Ovary (tissue), 9 donors: ENCODE data around the gene GRHL3. TPM values are rescaled to one million over a fixed set of nuclear protein-coding genes. Genes with fewer than 3 reads are reported as not detected.
A peak's percentile ranks its signal among the peaks of the same experiment; 100 is the strongest.

Experiments
- DNase-seq, 5 donors: peaks; one replicate each; pipeline ENCODE4 v3.0.0-alpha.2; 2019 to 2020
- H3K27ac ChIP-seq, 2 donors: fragments of 200-600 bp; one replicate each; pipeline versions ENCODE4 v1.5.1 to v1.8.0; 2019 to 2022
- H3K27me3 ChIP-seq: fragments of 200-600 bp; one replicate; pipeline ENCODE4 v1.8.0; 2022
- H3K36me3 ChIP-seq: fragments of 200-600 bp; sonication (generic); one replicate; pipeline ENCODE4 v1.5.1; 2019
- H3K4me1 ChIP-seq: one replicate; pipeline ENCODE4 v1.8.1; 2013; ENCODE audit warnings: mild to moderate bottlenecking, moderate library complexity; ENCODE audit not compliant: insufficient read depth
- H3K4me3 ChIP-seq: fragments of 200-600 bp; sonication (generic); one replicate; pipeline ENCODE4 v1.5.1; 2017
- H3K9me3 ChIP-seq, 2 donors: fragments of 200-600 bp in 1 of 2; sonication (generic) in 1 of 2; one replicate each; pipeline versions ENCODE4 v1.5.1 to v1.8.1; 2013 to 2019; ENCODE audit warnings: mild to moderate bottlenecking in 1 of 2, moderate library complexity in 1 of 2
- EP300 ChIP-seq: sonication (generic); formaldehyde crosslinking; IDR thresholded peaks from one replicate; pipeline ENCODE4 v1.6.1; 2017; ENCODE audit warnings: antibody characterized with exemption
- POLR2A ChIP-seq: fragments of 450-650 bp; IDR thresholded peaks from one replicate; pipeline ENCODE4 v1.6.1; 2017; ENCODE audit warnings: antibody characterized with exemption, mild to moderate bottlenecking, moderate library complexity
- WGBS, 3 donors: extraction: QIAGEN DNeasy Blood & Tissue Kit in 1 of 3; methylation state at CpG; one replicate each; pipeline versions ENCODE4 v1.1.5 to v1.1.7; 2013 to 2017; 5-methylcytosine and 5-hydroxymethylcytosine counted together
- intact Hi-C, 4 donors: fragments of 100-400 bp; cut with DNase I; formaldehyde crosslinking; loops; one replicate each; pipeline versions ENCODE4 v1.11.0 to v1.15.1; 2022 to 2023
- polyA plus RNA-seq, 2 donors: library from polyadenylated mRNA; stranded (reverse); fragments of 200-250 nt in 1 of 2; fragments of 350-450 nt in 1 of 2; fragmentation: Illumina TruSeq in 1 of 2; extraction: RNeasy Lipid Tissue Mini Kit (QIAGEN cat#74804) in 1 of 2; gene quantifications; one replicate each; pipeline ENCODE4 v1.2.3, GENCODE V29; 2013 to 2014
- total RNA-seq, 7 donors: library from RNA; depleted of rRNA in 2 of 7; stranded (reverse); fragments of >200 nt in 2 of 7; fragmentation: NEBNext Ultra II Directional in 3 of 7; extraction: Animal tissue kit (Norgen Biotek cat#: 25700) in 3 of 7; gene quantifications; one replicate each; pipeline versions ENCODE4 v1.1.0 to v1.2.4, GENCODE V29; 2016 to 2023
- TF ChIP-seq, protein P1 (sequence below), 3 donors: fragments of 450-650 bp in 2 of 3; fragments of 200-600 bp in 1 of 3; IDR thresholded peaks; one replicate each; pipeline versions ENCODE4 v1.5.1 to v1.8.0; 2016 to 2022; ENCODE audit warnings: antibody characterized with exemption in 3 of 3, mild to moderate bottlenecking in 1 of 3
- donor health status: DM: no; HTN: no; CAD: no; lungs with moderate emphysema.
- donor health status: DM: no; HTN: no; CAD: no.
- donor health status: Bipolar disorder and iron deficiency.
- donor health status: DM: yes; HTN: yes; CAD: no.
- donor health status: DM: no; HTN: no; CAD: no.
- donor health status: DM: yes; HTN: yes; CAD: no.

The GRHL3 gene
- total and polyA plus RNA-seq, 9 donors, result 0.15 to 1.6 (median 0.48) TPM; not detected in 6

DNA sequence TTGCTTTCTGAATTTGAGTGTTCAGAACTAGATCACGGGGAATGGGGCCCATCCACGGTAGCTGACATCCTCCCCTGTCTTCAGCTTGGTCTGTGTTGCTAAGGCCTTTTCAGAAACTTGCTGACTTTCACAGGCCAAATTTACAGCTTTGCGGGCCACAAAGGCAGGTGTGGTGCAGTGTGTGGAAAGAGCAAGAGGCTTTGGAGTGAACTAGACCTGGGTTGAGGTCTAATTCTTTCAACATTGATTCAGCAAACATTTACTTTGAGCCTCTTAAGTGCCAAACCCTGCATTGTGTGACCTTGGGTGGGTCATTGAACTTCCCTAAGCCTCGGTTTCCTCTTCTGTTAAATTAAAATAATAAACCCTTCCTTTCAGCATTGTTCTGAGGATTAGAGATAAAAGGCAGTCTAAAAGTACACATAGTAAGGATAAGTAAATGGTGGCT is 70.1 kb downstream of the GRHL3 start:
- DNase-seq, result no peak
- intact Hi-C loops, result loop anchor here in 2 of 4 donors (5.0 kb wide), 2 partner anchors 187 to 192 kb away; no protein-coding TSS in a partner anchor

DNA sequence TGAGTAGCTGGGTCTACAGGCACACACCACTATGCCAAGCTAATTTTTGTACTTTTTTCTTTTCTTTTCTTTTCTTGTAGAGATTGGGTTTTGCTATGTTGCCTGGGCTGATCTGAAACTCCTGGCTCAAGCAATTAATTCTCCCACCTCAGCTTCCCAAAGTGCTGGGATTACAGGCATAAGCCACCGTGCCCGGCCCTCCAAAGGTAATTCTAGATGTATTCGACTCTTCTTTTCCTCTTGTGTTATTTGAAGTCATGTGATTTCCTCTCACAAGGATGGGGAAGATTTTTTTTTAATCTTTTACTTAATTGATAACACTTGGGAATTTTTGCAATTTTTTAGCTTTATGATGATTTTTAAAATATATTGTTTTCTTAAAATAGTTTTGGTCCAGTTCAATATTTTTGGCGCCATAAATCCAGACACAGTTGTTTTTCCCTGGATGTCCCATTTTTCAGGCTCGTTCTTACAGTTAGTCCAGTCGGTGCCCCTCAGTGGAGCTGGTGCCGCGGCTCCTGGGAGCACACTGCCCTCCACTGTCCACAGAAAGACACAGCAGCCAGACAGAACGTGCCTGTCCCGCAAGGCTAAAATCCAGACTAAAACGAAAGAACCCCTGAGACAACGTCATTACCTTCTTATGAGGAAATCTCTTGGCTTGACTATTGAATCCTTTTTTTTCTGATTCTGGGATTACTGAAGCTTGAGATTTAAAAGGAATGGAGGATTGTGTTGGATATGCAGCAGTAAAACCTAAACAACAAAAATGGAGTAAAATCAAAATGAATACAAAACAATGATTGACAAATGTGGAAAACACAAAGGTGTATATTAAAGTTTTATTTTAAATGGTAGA is 72.0 kb downstream of the GRHL3 start:
- 11 to 15% (median 12%) methylated on average over 12 of the region's 12 CpGs for WGBS, 3 donors
- Histone ChIP-seq H3K4me3 (no peak overlapping the region), H3K4me1 (no peaks in the 10 kb centered on the region), H3K27ac (peak overlapping the region in 1 of 2 donors; percentile 68), H3K27me3 (no peaks in the 10 kb centered on the region), H3K9me3 (no peaks in the 10 kb centered on the region), H3K36me3 (no peaks in the 10 kb centered on the region)
- intact Hi-C loops, result loop anchor here in 3 of 4 donors (2.0 to 10.0 kb wide), 3 partner anchors 188 to 316 kb away; no protein-coding TSS in a partner anchor
- TF ChIP-seq, protein P1, sequence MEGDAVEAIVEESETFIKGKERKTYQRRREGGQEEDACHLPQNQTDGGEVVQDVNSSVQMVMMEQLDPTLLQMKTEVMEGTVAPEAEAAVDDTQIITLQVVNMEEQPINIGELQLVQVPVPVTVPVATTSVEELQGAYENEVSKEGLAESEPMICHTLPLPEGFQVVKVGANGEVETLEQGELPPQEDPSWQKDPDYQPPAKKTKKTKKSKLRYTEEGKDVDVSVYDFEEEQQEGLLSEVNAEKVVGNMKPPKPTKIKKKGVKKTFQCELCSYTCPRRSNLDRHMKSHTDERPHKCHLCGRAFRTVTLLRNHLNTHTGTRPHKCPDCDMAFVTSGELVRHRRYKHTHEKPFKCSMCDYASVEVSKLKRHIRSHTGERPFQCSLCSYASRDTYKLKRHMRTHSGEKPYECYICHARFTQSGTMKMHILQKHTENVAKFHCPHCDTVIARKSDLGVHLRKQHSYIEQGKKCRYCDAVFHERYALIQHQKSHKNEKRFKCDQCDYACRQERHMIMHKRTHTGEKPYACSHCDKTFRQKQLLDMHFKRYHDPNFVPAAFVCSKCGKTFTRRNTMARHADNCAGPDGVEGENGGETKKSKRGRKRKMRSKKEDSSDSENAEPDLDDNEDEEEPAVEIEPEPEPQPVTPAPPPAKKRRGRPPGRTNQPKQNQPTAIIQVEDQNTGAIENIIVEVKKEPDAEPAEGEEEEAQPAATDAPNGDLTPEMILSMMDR (IDR thresholded peaks at IDR 0.05), result peak; percentile 79 to 85 (median 82)
- TF ChIP-seq EP300 (no peak), POLR2A (no peak)
- DNase-seq, result peak; percentile 72 to 84 (median 79)

More for the DNA sequence above, 70.1 kb downstream of the GRHL3 start:
- TF ChIP-seq, protein P1 (IDR thresholded peaks at IDR 0.05), result no peak
- no peak for TF ChIP-seq EP300
- TF ChIP-seq POLR2A, result no peak
- H3K36me3 ChIP-seq, result no peaks in the 10 kb centered on the region
- H3K9me3 ChIP-seq, result no peaks in the 10 kb centered on the region
- H3K27me3 ChIP-seq, result no peaks in the 10 kb centered on the region
- no peak overlapping the region for H3K4me3 ChIP-seq
- no peaks in the 10 kb centered on the region for H3K4me1 ChIP-seq
- 85 to 94% (median 86%) methylated on average over 4 of the region's 4 CpGs for WGBS, 3 donors
- H3K27ac ChIP-seq, result no peak overlapping the region

DNA sequence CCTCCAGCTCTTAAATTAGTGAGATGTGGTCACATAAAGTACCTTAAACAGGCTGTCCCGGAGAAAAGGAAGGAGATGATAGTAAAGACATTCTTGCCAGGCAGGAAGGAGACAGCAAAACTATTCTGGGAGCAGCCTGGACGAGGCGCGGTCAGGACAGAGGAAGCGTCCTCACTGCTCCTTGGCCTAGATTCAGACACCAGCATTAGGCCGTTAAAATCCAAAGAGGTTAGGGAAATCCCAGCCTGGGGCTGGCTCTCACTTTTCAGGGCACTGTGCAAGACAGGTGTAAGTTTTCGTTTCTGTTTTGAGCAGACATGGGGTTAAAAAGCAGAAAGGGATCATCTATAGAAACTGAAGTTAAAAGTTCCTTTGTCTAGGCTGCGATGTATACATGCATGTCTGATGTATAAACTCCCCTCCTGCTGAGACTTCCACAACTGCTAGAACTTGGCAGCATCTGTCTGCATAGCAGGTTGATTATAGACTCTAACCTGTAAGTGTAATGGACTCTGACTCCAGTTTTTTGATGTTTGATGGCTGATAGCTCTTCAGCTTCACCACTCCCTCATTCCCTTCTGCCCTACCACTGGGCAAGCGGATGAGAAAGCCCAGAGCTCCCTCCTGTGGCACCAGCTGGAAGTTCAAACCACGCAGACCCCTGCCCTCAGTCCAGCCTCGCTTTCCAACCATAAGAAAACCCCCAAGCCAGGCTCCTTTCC is 72.9 kb downstream of the GRHL3 start:
- H3K4me1 ChIP-seq, result no peaks in the 10 kb centered on the region
- no peak for TF ChIP-seq EP300
- TF ChIP-seq, protein P1 (IDR thresholded peaks at IDR 0.05), result peak in 2 of 3 donors; percentile 37
- intact Hi-C loops, result loop anchor here in 3 of 4 donors (2.0 to 10.0 kb wide), 3 partner anchors 189 to 317 kb away; no protein-coding TSS in a partner anchor
- no peaks in the 10 kb centered on the region for H3K27me3 ChIP-seq
- H3K9me3 ChIP-seq, result no peaks in the 10 kb centered on the region
- no peaks in the 10 kb centered on the region for H3K36me3 ChIP-seq
- no peak overlapping the region for H3K4me3 ChIP-seq
- WGBS, 3 donors, result 42 to 51% (median 45%) methylated on average over 11 of the region's 11 CpGs
- peak overlapping the region; percentile 13 to 68 for H3K27ac ChIP-seq
- peak; percentile 24 to 67 (median 52) for DNase-seq

DNA sequence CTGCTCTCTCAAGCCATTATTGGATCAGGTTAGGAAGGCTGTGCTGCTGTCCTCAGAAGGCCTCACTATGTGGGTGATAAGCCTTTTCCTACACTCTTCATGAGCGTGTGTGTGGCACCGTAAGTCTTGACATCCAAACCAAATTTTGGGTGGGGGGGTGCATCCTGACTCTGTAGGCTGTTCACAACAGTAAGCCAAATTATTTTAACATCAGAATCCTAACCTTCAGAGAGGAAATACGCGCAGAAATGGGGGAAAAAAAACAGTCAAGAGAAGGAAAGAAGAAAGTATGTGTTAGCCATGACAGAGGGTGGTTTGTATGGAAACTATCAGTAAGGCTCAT is 73.4 kb downstream of the GRHL3 start:
- no peak overlapping the region for H3K4me3 ChIP-seq
- intact Hi-C loops, result loop anchor here in 2 of 4 donors (5.0 to 10.0 kb wide), 2 partner anchors 190 to 318 kb away; no protein-coding TSS in a partner anchor

More for the DNA sequence above, 73.4 kb downstream of the GRHL3 start:
- Histone ChIP-seq H3K4me1 (no peaks in the 10 kb centered on the region), H3K9me3 (no peaks in the 10 kb centered on the region), H3K27ac (no peak overlapping the region), H3K36me3 (no peaks in the 10 kb centered on the region), H3K27me3 (no peaks in the 10 kb centered on the region)
- DNase-seq, result no peak
- no peak for TF ChIP-seq POLR2A
- TF ChIP-seq EP300, result no peak
- TF ChIP-seq, protein P1 (IDR thresholded peaks at IDR 0.05), result no peak
- WGBS, 3 donors, result 84 to 92% (median 86%) methylated on average over 4 of the region's 4 CpGs
